Stimulated activated naive CD8-positive, alpha-beta T cell treated with anti-CD3 and anti-CD28 coated beads, Interleukin-15, amount 100 ng/mL, for 72 hours (primary cell): Measurements from ENCODE around the gene GRPEL1.
A peak's percentile ranks its signal among the peaks of the same experiment; 100 is the strongest.

Experiments
- ATAC-seq: fragments of 150-1000 bp; cut with Tn5 transposase; 2 replicates; pipeline ENCODE4 v1.10.0; 2021; ENCODE audit warnings: mild to moderate bottlenecking, moderate library complexity
- DNase-seq, 2 donors: peaks; one replicate each; pipeline ENCODE4 v3.0.0; 2021 to 2022
- H3K27ac Mint-ChIP-seq, 2 donors: one replicate each; pipeline ENCODE4 v1.8.0; 2022; ENCODE audit warnings: mild to moderate bottlenecking in 2 of 2, mixed read lengths in 2 of 2, moderate library complexity in 2 of 2
- H3K27me3 Mint-ChIP-seq: one replicate; pipeline ENCODE4 v1.8.0; 2022; ENCODE audit warnings: mixed read lengths
- H3K4me1 Mint-ChIP-seq: one replicate; pipeline ENCODE4 v1.8.0; 2022; ENCODE audit warnings: mild to moderate bottlenecking, mixed read lengths
- H3K4me3 Mint-ChIP-seq, 2 donors: one replicate each; pipeline ENCODE4 v1.8.0; 2022; ENCODE audit warnings: mild to moderate bottlenecking in 2 of 2, mixed read lengths in 2 of 2, moderate library complexity in 1 of 2
- H3K9me3 Mint-ChIP-seq, 2 donors: one replicate each; pipeline ENCODE4 v1.8.0; 2022; ENCODE audit warnings: mixed read lengths in 2 of 2

The GRPEL1 gene

DNA sequence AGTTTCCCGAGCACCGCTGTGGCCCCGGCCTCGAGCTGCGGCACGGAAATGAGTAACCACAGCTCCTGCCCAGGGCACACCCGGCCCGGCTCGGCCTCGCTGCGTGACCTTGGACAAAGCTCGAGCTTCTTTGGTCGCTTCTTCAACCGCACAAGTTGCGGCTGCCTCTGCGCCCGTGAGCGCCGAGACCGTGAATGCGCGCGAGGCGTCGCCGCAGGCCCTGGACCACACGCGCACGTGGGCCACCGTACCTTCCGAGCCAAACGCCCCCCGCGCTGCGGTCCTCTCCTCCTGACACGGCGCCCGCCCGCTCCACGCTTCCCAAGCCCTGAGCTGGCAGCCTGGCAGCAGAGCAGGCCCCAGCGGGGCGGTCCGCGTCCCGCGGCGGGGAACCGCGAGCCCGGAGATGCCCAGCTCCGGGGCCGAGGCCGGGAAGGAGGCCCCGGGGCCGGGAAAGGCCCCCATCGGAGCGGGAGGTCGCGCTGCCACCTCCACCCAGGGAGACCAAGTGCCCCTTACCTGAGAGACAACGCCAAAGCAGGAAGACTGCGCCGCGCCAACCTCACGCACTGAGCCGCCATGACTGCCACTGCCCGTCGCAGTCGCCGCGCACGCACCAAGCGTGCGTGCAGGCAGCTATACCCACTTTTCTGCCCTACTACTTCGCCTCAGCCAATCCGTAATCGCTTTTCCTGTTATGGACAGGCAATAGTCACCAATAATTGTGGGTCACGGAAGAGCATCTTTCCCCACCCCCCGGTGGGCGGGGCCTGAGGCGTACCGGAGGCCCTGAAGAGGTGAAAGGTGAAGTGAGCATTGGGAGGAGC is at the start of gene GRPEL1:
GRPEL1 (minus strand) TSS at position 613 of the 827 bp plus-strand sequence; CDS start at position 581, 32 bp downstream.
- H3K27ac Mint-ChIP-seq = peak within 1 kb of the TSS; percentile 97 to 98
- H3K27me3 Mint-ChIP-seq = peaks cover 7% of the 10 kb centered on the region
- no peaks in the 10 kb centered on the region for H3K9me3 Mint-ChIP-seq
- peak; percentile 95 for ATAC-seq
- DNase-seq = peak; percentile 100
- H3K4me1 Mint-ChIP-seq = peaks cover 68% of the 10 kb centered on the region
- H3K4me3 Mint-ChIP-seq = peak within 1 kb of the TSS; percentile 95 to 98

DNA sequence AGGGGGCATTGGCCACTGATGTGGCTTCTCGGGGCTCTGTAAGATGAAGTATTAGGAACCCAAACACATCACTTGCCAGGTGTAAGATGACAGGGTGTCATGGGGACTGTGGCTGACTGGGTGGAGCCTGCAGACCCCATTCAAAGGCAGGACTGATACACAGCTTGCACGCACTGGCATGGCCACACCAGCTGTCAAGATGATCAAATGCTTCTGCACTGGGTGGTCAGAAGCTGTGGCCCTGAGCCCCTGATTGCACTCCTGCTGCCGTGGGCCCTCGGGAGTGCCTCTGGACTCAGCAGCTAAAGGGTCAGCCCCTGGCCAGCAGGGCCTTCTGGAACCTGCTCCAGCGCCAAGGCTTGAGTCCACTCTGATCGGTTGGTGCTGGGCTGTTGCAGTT is 48.8 kb upstream of the GRPEL1 start:
- Mint-ChIP-seq H3K4me3 (no peak overlapping the region), H3K27me3 (peaks cover 35% of the 10 kb centered on the region), H3K4me1 (no peaks in the 10 kb centered on the region), H3K27ac (no peak overlapping the region), H3K9me3 (peaks cover 8 to 20% of the 10 kb centered on the region in 2 donors)
- DNase-seq (no peak), ATAC-seq (no peak)

DNA sequence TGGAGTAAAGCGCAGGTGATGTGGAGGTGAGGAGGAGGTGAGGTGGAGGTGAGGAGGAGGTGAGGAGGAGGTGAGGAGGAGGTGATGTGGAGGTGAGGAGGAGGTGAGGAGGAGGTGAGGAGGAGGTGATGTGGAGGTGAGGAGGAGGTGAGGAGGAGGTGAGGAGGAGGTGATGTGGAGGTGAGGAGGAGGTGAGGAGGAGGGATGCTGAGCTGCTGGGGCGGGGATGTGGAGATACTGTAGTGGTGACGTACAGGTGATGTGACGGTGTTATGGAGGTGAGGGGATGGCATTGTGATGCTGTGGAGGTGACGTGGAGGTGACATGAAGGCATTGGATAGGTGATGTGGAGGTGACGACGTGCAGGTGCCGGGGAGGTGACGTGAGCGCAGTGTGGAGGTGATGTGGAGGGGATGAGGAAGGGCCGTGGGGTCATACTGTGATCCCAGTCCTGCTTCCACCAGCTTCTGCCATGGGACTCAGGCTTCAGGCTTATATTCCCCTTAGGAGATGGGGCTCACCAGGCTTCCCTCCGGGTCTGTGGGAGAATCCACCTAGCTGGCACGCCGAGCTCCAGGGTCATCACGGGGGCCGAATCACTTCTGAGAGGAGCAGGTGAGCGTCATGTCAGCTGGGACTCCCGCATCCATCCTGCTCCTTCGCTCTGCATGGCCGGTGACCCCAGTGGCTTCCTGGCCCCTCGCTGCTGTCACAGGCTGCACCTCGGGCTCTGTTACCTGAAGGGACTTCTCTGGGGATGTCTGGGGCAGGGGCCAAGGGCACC is 47.9 kb upstream of the GRPEL1 start:
- Mint-ChIP-seq H3K27ac (no peak overlapping the region), H3K4me1 (no peaks in the 10 kb centered on the region), H3K27me3 (peaks cover 28% of the 10 kb centered on the region), H3K9me3 (peaks cover 8 to 20% of the 10 kb centered on the region in 2 donors), H3K4me3 (no peak overlapping the region)
- no peak for DNase-seq
- no peak for ATAC-seq

DNA sequence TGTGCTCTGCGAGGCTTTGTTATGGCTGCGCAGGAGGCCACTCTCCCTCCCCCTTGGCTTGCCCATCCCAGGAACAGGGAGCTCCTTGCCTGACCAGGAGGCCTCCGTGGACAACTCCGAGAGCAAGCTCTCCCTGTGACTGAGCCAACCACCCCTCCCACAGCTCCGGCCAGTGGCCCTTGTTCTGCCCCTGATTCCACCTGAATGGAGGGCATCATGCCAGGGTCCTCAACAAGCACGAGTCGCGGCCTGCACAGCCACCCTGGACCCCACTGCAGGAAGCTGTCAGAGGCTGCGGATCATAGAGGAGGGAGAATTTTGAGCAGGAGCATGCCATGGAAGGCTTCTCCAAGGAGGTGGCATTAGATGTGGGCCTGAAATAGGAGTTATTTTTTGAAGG is 44.8 kb upstream of the GRPEL1 start:
- Mint-ChIP-seq H3K27me3 (peaks cover 3% of the 10 kb centered on the region), H3K9me3 (peaks cover under 1 to 8% of the 10 kb centered on the region in 2 donors), H3K4me1 (no peaks in the 10 kb centered on the region), H3K27ac (no peak overlapping the region), H3K4me3 (no peak overlapping the region)
- no peak for DNase-seq
- ATAC-seq = no peak

DNA sequence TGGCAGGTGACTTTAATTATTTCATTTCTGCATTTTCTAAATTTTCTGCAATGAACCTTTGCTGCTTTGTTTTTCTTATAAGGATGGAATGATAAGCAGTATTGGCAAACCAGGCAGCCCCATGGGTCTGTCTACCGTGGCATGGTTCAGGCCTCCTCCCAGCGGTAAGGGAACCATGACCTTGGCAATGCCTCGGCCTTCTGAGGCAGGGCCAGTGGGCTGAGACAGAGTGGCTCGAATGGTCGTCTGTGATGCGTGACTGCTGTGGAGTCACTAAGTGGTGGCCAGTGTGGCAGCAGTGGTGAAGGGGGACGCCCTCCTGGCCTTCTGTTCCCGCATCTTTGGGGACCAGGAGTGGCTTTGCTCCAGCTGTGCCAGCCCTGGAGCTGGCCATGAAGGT is 43.6 kb upstream of the GRPEL1 start:
- ATAC-seq (no peak), DNase-seq (no peak)
- H3K27me3 Mint-ChIP-seq = no peaks in the 10 kb centered on the region
- no peaks in the 10 kb centered on the region for H3K4me1 Mint-ChIP-seq
- H3K27ac Mint-ChIP-seq = no peak overlapping the region
- H3K4me3 Mint-ChIP-seq = no peak overlapping the region
- peaks cover 0 to 6% of the 10 kb centered on the region in 2 donors for H3K9me3 Mint-ChIP-seq

DNA sequence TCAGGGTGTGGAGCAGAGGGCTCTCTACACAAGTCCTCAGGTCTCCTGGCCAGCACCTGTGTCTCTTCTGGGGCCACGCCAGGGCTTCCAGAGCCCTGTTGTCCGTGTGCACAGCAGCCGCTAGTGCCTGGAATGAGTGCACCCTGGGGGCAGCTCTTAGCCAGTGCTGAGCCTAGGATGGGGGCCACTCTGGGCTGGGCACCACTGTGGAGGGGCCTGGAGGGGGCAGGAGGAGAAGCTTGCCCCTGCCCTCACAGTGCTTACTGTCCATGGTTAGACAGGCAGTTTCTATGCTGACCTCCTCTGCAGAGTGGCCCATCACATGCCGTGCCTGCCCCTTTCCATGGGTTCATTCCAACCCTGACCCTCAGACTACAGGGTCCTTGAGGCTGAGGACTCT is 42.7 kb upstream of the GRPEL1 start:
- DNase-seq (no peak), ATAC-seq (no peak)
- Mint-ChIP-seq H3K27ac (no peak overlapping the region), H3K27me3 (no peaks in the 10 kb centered on the region), H3K9me3 (peaks cover 0 to 6% of the 10 kb centered on the region in 2 donors), H3K4me1 (no peaks in the 10 kb centered on the region), H3K4me3 (no peak overlapping the region)

DNA sequence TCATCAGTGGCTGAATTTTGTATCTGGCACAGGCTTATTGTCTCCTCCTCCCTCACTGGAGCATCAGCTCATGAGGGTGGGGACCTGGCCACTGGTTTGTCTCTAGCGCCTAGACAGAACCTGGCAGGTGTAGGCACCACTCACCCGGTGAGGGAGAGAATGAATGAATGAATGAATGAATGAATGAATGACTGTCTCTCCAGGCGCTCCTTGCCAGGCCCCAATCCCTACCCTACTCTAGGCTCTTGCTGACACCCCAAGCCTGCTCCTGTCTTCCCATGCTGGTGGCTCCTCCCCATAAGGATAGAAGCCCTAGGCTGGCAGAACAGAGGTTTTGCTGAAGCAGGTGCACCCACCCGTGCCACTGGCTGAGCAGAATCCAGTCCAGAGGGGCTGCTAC is 41.3 kb upstream of the GRPEL1 start:
- no peaks in the 10 kb centered on the region for H3K4me1 Mint-ChIP-seq
- no peak for ATAC-seq
- H3K9me3 Mint-ChIP-seq = peaks cover 0 to 6% of the 10 kb centered on the region in 2 donors
- H3K27me3 Mint-ChIP-seq = peaks cover 8% of the 10 kb centered on the region
- no peak for DNase-seq
- H3K4me3 Mint-ChIP-seq = no peak overlapping the region
- no peak overlapping the region for H3K27ac Mint-ChIP-seq

DNA sequence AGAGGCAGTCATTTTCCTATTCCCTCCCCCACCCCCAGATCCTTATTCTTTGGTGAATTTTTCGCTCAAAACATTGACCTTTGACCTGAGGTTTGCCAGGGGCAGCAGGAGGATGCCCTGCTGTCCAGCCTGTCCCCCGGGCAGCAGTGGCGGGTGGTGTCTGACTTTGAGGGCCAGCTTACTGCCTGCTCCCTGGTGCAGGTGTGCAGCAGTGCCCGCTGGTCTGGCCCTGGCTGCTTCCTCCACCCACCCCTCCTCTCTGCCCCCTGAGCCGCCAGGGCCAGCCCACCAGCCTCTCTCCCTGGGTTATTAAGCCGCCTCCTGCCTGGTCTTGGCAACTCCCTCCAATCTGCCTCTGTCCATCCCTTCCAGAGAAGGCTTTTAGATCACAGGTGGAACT is 40.8 kb upstream of the GRPEL1 start:
- Mint-ChIP-seq H3K9me3 (peaks cover 0 to 6% of the 10 kb centered on the region in 2 donors), H3K27me3 (peaks cover 10% of the 10 kb centered on the region), H3K4me3 (no peak overlapping the region)

DNA sequence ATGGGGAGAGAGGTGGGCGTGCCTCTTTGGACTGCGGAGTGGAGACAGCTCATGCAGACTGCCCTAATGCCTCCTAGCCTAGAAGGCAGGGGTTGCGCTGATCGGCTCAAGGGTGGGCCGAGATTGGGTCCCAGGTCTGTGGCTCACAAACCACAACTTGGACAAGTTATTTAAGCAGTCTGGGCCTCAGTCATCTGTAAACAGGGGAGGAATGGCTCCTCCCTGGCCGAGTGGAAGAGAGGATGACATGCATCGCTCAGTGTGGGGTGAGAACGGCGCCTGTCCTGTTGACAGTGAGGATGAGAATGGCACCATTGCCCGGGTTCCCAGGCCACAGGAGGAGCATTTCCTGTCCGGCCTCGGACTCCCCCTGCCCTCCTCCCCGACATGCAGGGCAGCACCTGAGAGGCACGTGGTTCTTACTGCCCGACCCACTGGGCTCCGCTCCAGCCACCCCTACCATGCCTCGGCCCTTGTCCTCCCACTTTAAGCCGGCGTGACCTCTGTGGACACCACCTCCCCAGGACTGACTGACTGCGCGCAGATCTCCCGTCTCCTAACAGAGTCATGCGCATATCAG is 40.3 kb upstream of the GRPEL1 start:
- Mint-ChIP-seq H3K27me3 (peaks cover 10% of the 10 kb centered on the region), H3K4me1 (peaks cover 7% of the 10 kb centered on the region), H3K4me3 (no peak overlapping the region), H3K9me3 (peaks cover 0 to 6% of the 10 kb centered on the region in 2 donors), H3K27ac (no peak overlapping the region)
- DNase-seq (no peak), ATAC-seq (no peak)

More for the DNA sequence above, 40.8 kb upstream of the GRPEL1 start:
- no peak for ATAC-seq
- no peak overlapping the region for H3K27ac Mint-ChIP-seq
- H3K4me1 Mint-ChIP-seq = peaks cover 2% of the 10 kb centered on the region
- DNase-seq = no peak

DNA sequence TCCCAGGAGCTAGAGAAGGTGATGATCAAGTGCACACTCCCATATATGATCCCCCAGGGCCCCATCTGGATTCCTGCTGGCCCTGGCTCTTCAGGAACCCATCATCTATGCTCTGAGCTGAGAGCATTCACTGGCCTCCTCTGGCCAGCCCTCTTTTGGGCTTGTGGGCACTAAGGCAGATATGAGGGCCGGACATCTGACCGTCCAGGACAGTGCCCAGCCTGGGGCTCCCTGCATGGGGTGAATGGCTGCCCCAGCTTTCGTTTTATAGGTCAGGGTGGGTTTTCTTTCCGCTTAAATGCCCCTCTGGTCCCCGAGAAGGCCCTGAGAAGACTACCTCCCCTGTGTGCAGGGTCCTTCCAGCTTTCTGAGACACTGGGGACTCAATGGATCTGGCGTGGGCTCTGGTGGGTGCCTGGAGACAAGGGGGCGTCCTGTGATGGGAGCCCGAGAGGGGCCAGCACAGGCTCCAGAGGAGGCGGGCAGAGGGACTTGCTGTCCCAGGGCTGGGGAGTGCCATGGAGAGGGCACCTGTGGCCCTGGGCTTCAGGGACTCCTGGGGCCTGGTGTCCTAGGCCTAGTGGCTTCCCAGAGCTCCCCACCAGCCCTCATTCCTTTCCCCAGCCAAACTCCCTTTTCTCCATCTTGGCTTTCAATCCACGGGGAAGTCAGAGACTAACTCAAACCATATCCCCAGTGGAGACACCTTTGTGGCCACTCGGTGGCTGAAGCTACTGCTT is 39.5 kb upstream of the GRPEL1 start:
- ATAC-seq (no peak), DNase-seq (no peak)
- Mint-ChIP-seq H3K9me3 (peaks cover 0 to 5% of the 10 kb centered on the region in 2 donors), H3K4me3 (no peak overlapping the region), H3K27me3 (peaks cover 10% of the 10 kb centered on the region), H3K4me1 (peaks cover 15% of the 10 kb centered on the region), H3K27ac (no peak overlapping the region)

DNA sequence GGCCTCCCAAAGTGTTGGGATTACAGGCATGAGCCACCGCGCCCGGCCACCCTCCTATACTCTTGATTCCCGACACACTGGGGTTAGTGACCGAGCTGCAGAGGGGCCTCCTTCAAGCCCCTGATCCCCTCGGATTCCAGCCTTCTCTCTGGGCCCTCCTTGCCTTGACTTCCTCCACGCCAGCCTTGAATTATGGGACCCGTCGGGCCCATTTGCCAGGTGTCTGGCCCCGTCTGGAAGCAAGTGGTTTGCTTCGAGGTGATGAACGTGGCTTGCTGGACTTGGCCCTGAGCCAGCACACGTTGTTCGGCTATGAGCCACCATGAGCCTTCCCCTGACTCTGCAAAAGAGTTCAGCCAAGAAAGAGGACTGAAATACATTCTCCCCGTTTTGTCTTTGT is 37.4 kb upstream of the GRPEL1 start:
- Mint-ChIP-seq H3K4me1 (peaks cover 25% of the 10 kb centered on the region), H3K9me3 (no peaks in the 10 kb centered on the region), H3K27me3 (peaks cover 10% of the 10 kb centered on the region), H3K27ac (no peak overlapping the region), H3K4me3 (no peak overlapping the region)
- DNase-seq (no peak), ATAC-seq (no peak)

- no peak overlapping the region for H3K27ac Mint-ChIP-seq
- peaks cover 25% of the 10 kb centered on the region for H3K4me1 Mint-ChIP-seq
- H3K27me3 Mint-ChIP-seq = peaks cover 10% of the 10 kb centered on the region
- no peaks in the 10 kb centered on the region for H3K9me3 Mint-ChIP-seq
- ATAC-seq (no peak), DNase-seq (no peak)
- H3K4me3 Mint-ChIP-seq = peak overlapping the region in 1 of 2 donors; percentile 58
Observed at GRCh38 chr4:7104366-7105031, 36.6 kb upstream of the GRPEL1 start.

- H3K9me3 Mint-ChIP-seq = no peaks in the 10 kb centered on the region
- no peak overlapping the region for H3K27ac Mint-ChIP-seq
- H3K27me3 Mint-ChIP-seq = peaks cover 10% of the 10 kb centered on the region
- DNase-seq (no peak), ATAC-seq (no peak)
- H3K4me3 Mint-ChIP-seq = peak overlapping the region; percentile 98
- H3K4me1 Mint-ChIP-seq = peaks cover 25% of the 10 kb centered on the region
Observed at GRCh38 chr4:7103607-7104365, 35.9 kb upstream of the GRPEL1 start.

DNA sequence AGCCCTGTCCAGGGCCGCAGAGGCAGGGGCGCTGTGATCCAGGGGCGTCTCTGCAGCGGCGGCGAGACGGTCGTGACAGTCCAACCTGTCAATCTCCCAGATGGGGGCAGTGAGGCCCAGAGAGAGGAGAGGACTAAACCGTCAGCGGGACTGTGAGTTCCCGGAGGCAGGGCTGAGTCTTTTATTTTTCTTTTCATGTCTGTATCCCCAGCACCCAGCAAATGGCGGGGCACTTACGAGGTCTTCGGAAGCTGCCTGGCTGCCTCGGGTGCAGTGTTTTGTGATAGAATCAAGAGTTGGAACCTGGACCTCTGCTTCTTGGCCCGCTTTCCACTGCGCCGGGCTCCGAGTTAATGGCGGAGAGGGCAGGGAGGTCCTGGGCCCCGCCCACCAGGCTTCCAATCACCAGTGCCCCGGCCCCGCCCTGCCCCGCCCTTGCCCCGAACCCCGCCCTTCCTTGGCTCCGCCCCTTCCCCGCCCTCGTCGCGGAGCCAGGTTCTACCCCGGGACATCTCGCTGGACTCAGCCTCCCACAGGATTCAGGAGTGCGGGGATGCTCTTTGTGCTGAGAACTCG is 35.3 kb upstream of the GRPEL1 start:
- Mint-ChIP-seq H3K4me1 (peaks cover 25% of the 10 kb centered on the region), H3K4me3 (peak overlapping the region; percentile 98), H3K27me3 (peaks cover 10% of the 10 kb centered on the region), H3K27ac (peak overlapping the region; percentile 19 to 84), H3K9me3 (no peaks in the 10 kb centered on the region)
- ATAC-seq (peak; percentile 91), DNase-seq (peak; percentile 81 to 83)
